Measurements from ENCODE around the gene LRRC46.

The LRRC46 gene, protein sequence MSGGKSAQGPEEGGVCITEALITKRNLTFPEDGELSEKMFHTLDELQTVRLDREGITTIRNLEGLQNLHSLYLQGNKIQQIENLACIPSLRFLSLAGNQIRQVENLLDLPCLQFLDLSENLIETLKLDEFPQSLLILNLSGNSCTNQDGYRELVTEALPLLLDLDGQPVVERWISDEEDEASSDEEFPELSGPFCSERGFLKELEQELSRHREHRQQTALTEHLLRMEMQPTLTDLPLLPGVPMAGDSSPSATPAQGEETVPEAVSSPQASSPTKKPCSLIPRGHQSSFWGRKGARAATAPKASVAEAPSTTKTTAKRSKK
- 0.19 to 6.1 (median 0.35) reads per million in 3 donors for total RNA-seq

GRCh38 chr17:47831003-47831933, at the start of gene LRRC46, which contains the start of gene MRPL10:
TSS of gene LRRC46 (plus strand) at chr17:47831670. CDS start at chr17:47831990, 320 bp downstream.
TSS of gene MRPL10 (minus strand) at chr17:47831541. CDS start at chr17:47831511, 30 bp downstream.
- peaks cover 11% of the 10 kb centered on the region for H3K36me3 ChIP-seq (ENCODE audit: control insufficient read depth, insufficient read depth, low read length)
- peak; percentile 82 to 87 (median 84) for DNase-seq
- no peaks in the 10 kb centered on the region for H3K9me3 ChIP-seq (ENCODE audit: control insufficient read depth, low read length)
- H3K4me3 ChIP-seq (ENCODE audit: insufficient read depth, low read depth, low read length, poor library complexity, severe bottlenecking) = peak within 1 kb of the TSS; percentile 76
- no peaks in the 10 kb centered on the region for H3K27me3 ChIP-seq (replicated peaks; ENCODE audit: control insufficient read depth, insufficient read depth, low read length, poor library complexity, severe bottlenecking)
- peaks cover 24% of the 10 kb centered on the region for H3K4me1 ChIP-seq (ENCODE audit: control insufficient read depth, insufficient read depth, low read length, poor library complexity, severe bottlenecking)
- peak within 1 kb of the TSS; percentile 91 for H3K27ac ChIP-seq (ENCODE audit: insufficient read depth, low read length, poor library complexity, severe bottlenecking)

GRCh38 chr17:47785538-47786123, 45.8 kb upstream of the LRRC46 start:
- H3K9me3 ChIP-seq (ENCODE audit: control insufficient read depth, low read length) = no peaks in the 10 kb centered on the region
- no peak overlapping the region for H3K27ac ChIP-seq (ENCODE audit: insufficient read depth, low read length, poor library complexity, severe bottlenecking)
- no peaks in the 10 kb centered on the region for H3K36me3 ChIP-seq (ENCODE audit: control insufficient read depth, insufficient read depth, low read length)
- peaks cover 10% of the 10 kb centered on the region for H3K4me1 ChIP-seq (ENCODE audit: control insufficient read depth, insufficient read depth, low read length, poor library complexity, severe bottlenecking)
- DNase-seq = no peak
- no peak overlapping the region for H3K4me3 ChIP-seq (ENCODE audit: insufficient read depth, low read depth, low read length, poor library complexity, severe bottlenecking)
- peaks cover 11% of the 10 kb centered on the region for H3K27me3 ChIP-seq (replicated peaks; ENCODE audit: control insufficient read depth, insufficient read depth, low read length, poor library complexity, severe bottlenecking)

- Histone ChIP-seq H3K27me3 (replicated peaks; ENCODE audit: control insufficient read depth, insufficient read depth, low read length, poor library complexity, severe bottlenecking) (peaks cover 11% of the 10 kb centered on the region), H3K36me3 (ENCODE audit: control insufficient read depth, insufficient read depth, low read length) (no peaks in the 10 kb centered on the region), H3K4me1 (ENCODE audit: control insufficient read depth, insufficient read depth, low read length, poor library complexity, severe bottlenecking) (peaks cover 10% of the 10 kb centered on the region), H3K27ac (ENCODE audit: insufficient read depth, low read length, poor library complexity, severe bottlenecking) (no peak overlapping the region), H3K9me3 (ENCODE audit: control insufficient read depth, low read length) (no peaks in the 10 kb centered on the region), H3K4me3 (ENCODE audit: insufficient read depth, low read depth, low read length, poor library complexity, severe bottlenecking) (peak overlapping the region; percentile 48)
- DNase-seq = peak in 2 of 3 donors; percentile 8 to 13
Observed at GRCh38 chr17:47789611-47790561, 41.6 kb upstream of the LRRC46 start.

- Histone ChIP-seq H3K27ac (ENCODE audit: insufficient read depth, low read length, poor library complexity, severe bottlenecking) (no peak overlapping the region), H3K27me3 (replicated peaks; ENCODE audit: control insufficient read depth, insufficient read depth, low read length, poor library complexity, severe bottlenecking) (peaks cover 11% of the 10 kb centered on the region), H3K4me1 (ENCODE audit: control insufficient read depth, insufficient read depth, low read length, poor library complexity, severe bottlenecking) (peaks cover 10% of the 10 kb centered on the region), H3K36me3 (ENCODE audit: control insufficient read depth, insufficient read depth, low read length) (no peaks in the 10 kb centered on the region), H3K4me3 (ENCODE audit: insufficient read depth, low read depth, low read length, poor library complexity, severe bottlenecking) (no peak overlapping the region), H3K9me3 (ENCODE audit: control insufficient read depth, low read length) (no peaks in the 10 kb centered on the region)
- no peak for DNase-seq
Observed at GRCh38 chr17:47791025-47791424, 40.4 kb upstream of the LRRC46 start.

DNA sequence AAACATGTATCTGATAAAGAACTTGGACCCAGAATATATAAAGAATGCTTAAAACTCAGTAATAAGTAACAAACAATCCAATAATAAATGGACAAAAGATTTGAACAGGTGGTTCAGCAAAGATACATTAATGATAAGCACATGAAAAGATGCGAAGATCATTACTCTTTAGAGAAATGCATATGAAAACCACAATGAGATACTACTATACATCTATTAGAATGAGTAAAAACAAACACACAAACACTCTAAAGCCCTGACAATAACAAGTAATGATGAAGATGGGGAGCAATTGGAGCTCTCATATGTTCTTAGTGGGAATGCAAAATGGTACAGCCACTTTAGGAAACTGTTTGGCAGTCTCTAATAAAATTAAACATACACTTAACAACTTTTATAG, 39.0 kb upstream of the LRRC46 start:
- DNase-seq = no peak
- Histone ChIP-seq H3K36me3 (ENCODE audit: control insufficient read depth, insufficient read depth, low read length) (no peaks in the 10 kb centered on the region), H3K27me3 (replicated peaks; ENCODE audit: control insufficient read depth, insufficient read depth, low read length, poor library complexity, severe bottlenecking) (peaks cover 11% of the 10 kb centered on the region), H3K27ac (ENCODE audit: insufficient read depth, low read length, poor library complexity, severe bottlenecking) (no peak overlapping the region), H3K4me3 (ENCODE audit: insufficient read depth, low read depth, low read length, poor library complexity, severe bottlenecking) (no peak overlapping the region), H3K9me3 (ENCODE audit: control insufficient read depth, low read length) (no peaks in the 10 kb centered on the region), H3K4me1 (ENCODE audit: control insufficient read depth, insufficient read depth, low read length, poor library complexity, severe bottlenecking) (peaks cover 10% of the 10 kb centered on the region)

- no peak for DNase-seq
- no peaks in the 10 kb centered on the region for H3K9me3 ChIP-seq (ENCODE audit: control insufficient read depth, low read length)
- peaks cover 11% of the 10 kb centered on the region for H3K27me3 ChIP-seq (replicated peaks; ENCODE audit: control insufficient read depth, insufficient read depth, low read length, poor library complexity, severe bottlenecking)
- no peak overlapping the region for H3K27ac ChIP-seq (ENCODE audit: insufficient read depth, low read length, poor library complexity, severe bottlenecking)
- peaks cover 10% of the 10 kb centered on the region for H3K4me1 ChIP-seq (ENCODE audit: control insufficient read depth, insufficient read depth, low read length, poor library complexity, severe bottlenecking)
- H3K36me3 ChIP-seq (ENCODE audit: control insufficient read depth, insufficient read depth, low read length) = no peaks in the 10 kb centered on the region
- no peak overlapping the region for H3K4me3 ChIP-seq (ENCODE audit: insufficient read depth, low read depth, low read length, poor library complexity, severe bottlenecking)
Observed at GRCh38 chr17:47792979-47793378, 38.5 kb upstream of the LRRC46 start.

DNA sequence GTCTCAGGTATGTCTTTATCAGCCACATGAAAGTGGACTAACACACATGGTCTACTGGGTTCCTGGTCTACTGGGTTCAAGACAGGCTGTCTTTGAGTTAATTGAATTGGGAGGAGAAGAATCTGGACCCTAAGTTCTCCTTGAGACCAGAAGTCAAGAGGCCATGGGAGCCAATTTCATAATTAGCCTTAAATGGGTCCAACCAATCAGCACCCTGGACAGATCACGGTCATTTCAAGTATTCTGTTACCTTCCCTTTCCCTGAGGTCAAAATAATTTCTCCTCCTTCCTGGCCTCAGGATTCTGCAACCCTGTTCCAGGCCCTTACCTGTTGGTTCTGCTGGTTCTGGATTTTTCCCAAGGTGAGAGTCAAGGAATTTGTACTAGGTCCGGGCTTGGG, 33.7 kb upstream of the LRRC46 start:
- H3K4me3 ChIP-seq (ENCODE audit: insufficient read depth, low read depth, low read length, poor library complexity, severe bottlenecking) = no peak overlapping the region
- no peaks in the 10 kb centered on the region for H3K9me3 ChIP-seq (ENCODE audit: control insufficient read depth, low read length)
- no peak for DNase-seq
- no peak overlapping the region for H3K27ac ChIP-seq (ENCODE audit: insufficient read depth, low read length, poor library complexity, severe bottlenecking)
- no peaks in the 10 kb centered on the region for H3K36me3 ChIP-seq (ENCODE audit: control insufficient read depth, insufficient read depth, low read length)
- H3K4me1 ChIP-seq (ENCODE audit: control insufficient read depth, insufficient read depth, low read length, poor library complexity, severe bottlenecking) = no peaks in the 10 kb centered on the region
- no peaks in the 10 kb centered on the region for H3K27me3 ChIP-seq (replicated peaks; ENCODE audit: control insufficient read depth, insufficient read depth, low read length, poor library complexity, severe bottlenecking)

GRCh38 chr17:47800686-47801085, 30.8 kb upstream of the LRRC46 start:
- Histone ChIP-seq H3K4me1 (ENCODE audit: control insufficient read depth, insufficient read depth, low read length, poor library complexity, severe bottlenecking) (no peaks in the 10 kb centered on the region), H3K27me3 (replicated peaks; ENCODE audit: control insufficient read depth, insufficient read depth, low read length, poor library complexity, severe bottlenecking) (no peaks in the 10 kb centered on the region), H3K27ac (ENCODE audit: insufficient read depth, low read length, poor library complexity, severe bottlenecking) (no peak overlapping the region), H3K4me3 (ENCODE audit: insufficient read depth, low read depth, low read length, poor library complexity, severe bottlenecking) (no peak overlapping the region), H3K9me3 (ENCODE audit: control insufficient read depth, low read length) (no peaks in the 10 kb centered on the region), H3K36me3 (ENCODE audit: control insufficient read depth, insufficient read depth, low read length) (no peaks in the 10 kb centered on the region)
- DNase-seq = no peak

GRCh38 chr17:47801176-47801765, 30.2 kb upstream of the LRRC46 start:
- DNase-seq = no peak
- no peak overlapping the region for H3K4me3 ChIP-seq (ENCODE audit: insufficient read depth, low read depth, low read length, poor library complexity, severe bottlenecking)
- no peak overlapping the region for H3K27ac ChIP-seq (ENCODE audit: insufficient read depth, low read length, poor library complexity, severe bottlenecking)
- H3K4me1 ChIP-seq (ENCODE audit: control insufficient read depth, insufficient read depth, low read length, poor library complexity, severe bottlenecking) = no peaks in the 10 kb centered on the region
- H3K27me3 ChIP-seq (replicated peaks; ENCODE audit: control insufficient read depth, insufficient read depth, low read length, poor library complexity, severe bottlenecking) = no peaks in the 10 kb centered on the region
- H3K36me3 ChIP-seq (ENCODE audit: control insufficient read depth, insufficient read depth, low read length) = no peaks in the 10 kb centered on the region
- no peaks in the 10 kb centered on the region for H3K9me3 ChIP-seq (ENCODE audit: control insufficient read depth, low read length)

All from effector memory CD4-positive, alpha-beta T cell (primary cell).